ENCODE data around the gene SH3GLB2. TPM values are rescaled to one million over a fixed set of nuclear protein-coding genes. Genes with fewer than 3 reads are reported as not detected.

Gene SH3GLB2
- total RNA-seq, 1 donor from 2014 or later = 50.5 TPM

GRCh38 chr9:129008986-129009583 is 19.0 kb downstream of the SH3GLB2 start:
- no peaks in the 10 kb centered on the region for H3K27me3 ChIP-seq (ENCODE audit: control insufficient read depth, insufficient read depth, low read length)
- no peak for TF ChIP-seq CTCF (IDR thresholded peaks at IDR 0.05; ENCODE audit: insufficient read depth, low read length, severe bottlenecking)
- FAIRE-seq (no peak), DNase-seq (ENCODE audit: low read depth) (no peak)
- H3K4me3 ChIP-seq (ENCODE audit: low read depth, low read length) = no peak overlapping the region
- H3K36me3 ChIP-seq (ENCODE audit: control insufficient read depth, insufficient read depth, low read length) = peaks cover 21% of the 10 kb centered on the region

GRCh38 chr9:129008469-129008965 is 19.6 kb downstream of the SH3GLB2 start:
- Histone ChIP-seq H3K27me3 (ENCODE audit: control insufficient read depth, insufficient read depth, low read length) (no peaks in the 10 kb centered on the region), H3K36me3 (ENCODE audit: control insufficient read depth, insufficient read depth, low read length) (peaks cover 20% of the 10 kb centered on the region), H3K4me3 (ENCODE audit: low read depth, low read length) (no peak overlapping the region)
- no peak for DNase-seq (ENCODE audit: low read depth)
- TF ChIP-seq CTCF (IDR thresholded peaks at IDR 0.05; ENCODE audit: insufficient read depth, low read length, severe bottlenecking) = no peak
- FAIRE-seq = no peak

GRCh38 chr9:129007766-129008468 is 20.2 kb downstream of the SH3GLB2 start:
- FAIRE-seq (no peak), DNase-seq (ENCODE audit: low read depth) (no peak)
- H3K36me3 ChIP-seq (ENCODE audit: control insufficient read depth, insufficient read depth, low read length) = peaks cover 21% of the 10 kb centered on the region
- H3K4me3 ChIP-seq (ENCODE audit: low read depth, low read length) = no peak overlapping the region
- TF ChIP-seq CTCF (IDR thresholded peaks at IDR 0.05; ENCODE audit: insufficient read depth, low read length, severe bottlenecking) = no peak
- H3K27me3 ChIP-seq (ENCODE audit: control insufficient read depth, insufficient read depth, low read length) = no peaks in the 10 kb centered on the region

GRCh38 chr9:129007035-129007765 is 20.9 kb downstream of the SH3GLB2 start:
- no peak for TF ChIP-seq CTCF (IDR thresholded peaks at IDR 0.05; ENCODE audit: insufficient read depth, low read length, severe bottlenecking)
- H3K27me3 ChIP-seq (ENCODE audit: control insufficient read depth, insufficient read depth, low read length) = no peaks in the 10 kb centered on the region
- no peak for FAIRE-seq
- H3K4me3 ChIP-seq (ENCODE audit: low read depth, low read length) = no peak overlapping the region
- no peak for DNase-seq (ENCODE audit: low read depth)
- peaks cover 22% of the 10 kb centered on the region for H3K36me3 ChIP-seq (ENCODE audit: control insufficient read depth, insufficient read depth, low read length)

GRCh38 chr9:129006328-129007034 is 21.6 kb downstream of the SH3GLB2 start:
- no peak overlapping the region for H3K4me3 ChIP-seq (ENCODE audit: low read depth, low read length)
- peak; percentile 90 for TF ChIP-seq CTCF (IDR thresholded peaks at IDR 0.05; ENCODE audit: insufficient read depth, low read length, severe bottlenecking)
- DNase-seq (ENCODE audit: low read depth) = peak; percentile 55
- peaks cover 26% of the 10 kb centered on the region for H3K36me3 ChIP-seq (ENCODE audit: control insufficient read depth, insufficient read depth, low read length)
- H3K27me3 ChIP-seq (ENCODE audit: control insufficient read depth, insufficient read depth, low read length) = no peaks in the 10 kb centered on the region
- no peak for FAIRE-seq
